Central memory CD8-positive, alpha-beta T cell (primary cell): ENCODE measurements around the gene CFAP157.

Source experiments
- ATAC-seq: fragments of 150-1000 bp; cut with Tn5 transposase; replicated peaks from 2 replicates; pipeline ENCODE4 v1.10.0; 2022; ENCODE audit warnings: mild to moderate bottlenecking, moderate FRiP score, moderate number of reproducible peaks; ENCODE audit not compliant: poor library complexity, severe bottlenecking; ENCODE audit errors: extremely low read depth
- DNase-seq, 2 donors: peaks; one replicate each; pipeline ENCODE4 v3.0.0; 2021; ENCODE audit warnings: low spot score in 2 of 2
- H3K27ac Mint-ChIP-seq: one replicate; pipeline ENCODE4 v1.8.0; 2022; ENCODE audit warnings: low read depth, mild to moderate bottlenecking, moderate library complexity, mixed read lengths
- H3K27me3 Mint-ChIP-seq: one replicate; pipeline ENCODE4 v1.8.0; 2022; ENCODE audit warnings: mixed read lengths
- H3K36me3 Mint-ChIP-seq: one replicate; pipeline ENCODE4 v1.8.0; 2022; ENCODE audit warnings: mild to moderate bottlenecking, moderate library complexity, mixed read lengths; ENCODE audit not compliant: insufficient read depth
- H3K4me1 Mint-ChIP-seq: one replicate; pipeline ENCODE4 v1.8.0; 2022; ENCODE audit warnings: mixed read lengths
- H3K4me3 Mint-ChIP-seq: one replicate; pipeline ENCODE4 v1.8.0; 2022; ENCODE audit warnings: mild to moderate bottlenecking, moderate library complexity, mixed read lengths
- H3K9me3 Mint-ChIP-seq: one replicate; pipeline ENCODE4 v1.8.0; 2022; ENCODE audit warnings: mixed read lengths

CFAP157 gene

GRCh38 chr9:127734747-127735529, 28.1 kb downstream of the CFAP157 start, which contains the start of gene TOR2A:
Gene TOR2A, minus strand, starts transcription at chr9:127735294. Its CDS starts 24 bp downstream, at chr9:127735270.
- peaks cover 24% of the 10 kb centered on the region for H3K36me3 Mint-ChIP-seq

GRCh38 chr9:127735530-127736185, 28.9 kb downstream of the CFAP157 start:
- Mint-ChIP-seq H3K36me3 (peaks cover 25% of the 10 kb centered on the region), H3K4me1 (peaks cover 8% of the 10 kb centered on the region), H3K27ac (peak overlapping the region; percentile 98), H3K4me3 (peak overlapping the region; percentile 77), H3K9me3 (no peaks in the 10 kb centered on the region), H3K27me3 (no peaks in the 10 kb centered on the region)
- no peak for ATAC-seq
- DNase-seq = no peak

More at GRCh38 chr9:127734747-127735529, 28.1 kb downstream of the CFAP157 start, which contains the start of gene TOR2A:
- DNase-seq (peak; percentile 99), ATAC-seq (peak; percentile 83)
- peak within 1 kb of the TSS; percentile 77 for H3K4me3 Mint-ChIP-seq
- peaks cover 8% of the 10 kb centered on the region for H3K4me1 Mint-ChIP-seq
- H3K27ac Mint-ChIP-seq = peak within 1 kb of the TSS; percentile 98
- no peaks in the 10 kb centered on the region for H3K27me3 Mint-ChIP-seq
- H3K9me3 Mint-ChIP-seq = no peaks in the 10 kb centered on the region

- Mint-ChIP-seq H3K4me3 (no peak overlapping the region), H3K36me3 (peaks cover 37% of the 10 kb centered on the region), H3K4me1 (peaks cover 5% of the 10 kb centered on the region), H3K27ac (no peak overlapping the region), H3K27me3 (no peaks in the 10 kb centered on the region), H3K9me3 (no peaks in the 10 kb centered on the region)
- DNase-seq = no peak
- no peak for ATAC-seq
Measured at GRCh38 chr9:127738666-127739065, 31.9 kb downstream of the CFAP157 start.

GRCh38 chr9:127739614-127740330, 33.0 kb downstream of the CFAP157 start:
- no peak for DNase-seq
- peaks cover 47% of the 10 kb centered on the region for H3K36me3 Mint-ChIP-seq
- H3K9me3 Mint-ChIP-seq = no peaks in the 10 kb centered on the region
- ATAC-seq = no peak
- no peak overlapping the region for H3K4me3 Mint-ChIP-seq
- H3K27me3 Mint-ChIP-seq = no peaks in the 10 kb centered on the region
- no peaks in the 10 kb centered on the region for H3K4me1 Mint-ChIP-seq
- no peak overlapping the region for H3K27ac Mint-ChIP-seq

- DNase-seq (no peak), ATAC-seq (no peak)
- Mint-ChIP-seq H3K4me1 (peaks cover 2% of the 10 kb centered on the region), H3K9me3 (no peaks in the 10 kb centered on the region), H3K27me3 (no peaks in the 10 kb centered on the region), H3K36me3 (peaks cover 53% of the 10 kb centered on the region), H3K27ac (peak overlapping the region; percentile 69), H3K4me3 (no peak overlapping the region)
Measured at GRCh38 chr9:127741831-127742434, 35.1 kb downstream of the CFAP157 start.

- H3K27me3 Mint-ChIP-seq = no peaks in the 10 kb centered on the region
- no peaks in the 10 kb centered on the region for H3K9me3 Mint-ChIP-seq
- DNase-seq = no peak
- peaks cover 5% of the 10 kb centered on the region for H3K4me1 Mint-ChIP-seq
- no peak overlapping the region for H3K4me3 Mint-ChIP-seq
- no peak for ATAC-seq
- H3K36me3 Mint-ChIP-seq = peaks cover 57% of the 10 kb centered on the region
- H3K27ac Mint-ChIP-seq = no peak overlapping the region
Measured at GRCh38 chr9:127742435-127743088, 35.8 kb downstream of the CFAP157 start.

GRCh38 chr9:127744398-127745110, 37.8 kb downstream of the CFAP157 start:
- Mint-ChIP-seq H3K9me3 (no peaks in the 10 kb centered on the region), H3K4me3 (no peak overlapping the region), H3K36me3 (peaks cover 60% of the 10 kb centered on the region), H3K27ac (peak overlapping the region; percentile 75), H3K4me1 (peaks cover 5% of the 10 kb centered on the region), H3K27me3 (no peaks in the 10 kb centered on the region)
- ATAC-seq (no peak), DNase-seq (no peak)

GRCh38 chr9:127746959-127747569, 40.3 kb downstream of the CFAP157 start:
- peak; percentile 73 for ATAC-seq
- no peaks in the 10 kb centered on the region for H3K9me3 Mint-ChIP-seq
- DNase-seq = no peak
- H3K27ac Mint-ChIP-seq = peak overlapping the region; percentile 78
- peaks cover 18% of the 10 kb centered on the region for H3K4me1 Mint-ChIP-seq
- no peaks in the 10 kb centered on the region for H3K27me3 Mint-ChIP-seq
- peak overlapping the region; percentile 43 for H3K4me3 Mint-ChIP-seq
- peaks cover 66% of the 10 kb centered on the region for H3K36me3 Mint-ChIP-seq

- Mint-ChIP-seq H3K9me3 (no peaks in the 10 kb centered on the region), H3K36me3 (peaks cover 57% of the 10 kb centered on the region), H3K27me3 (no peaks in the 10 kb centered on the region), H3K4me3 (no peak overlapping the region), H3K4me1 (peaks cover 29% of the 10 kb centered on the region), H3K27ac (peak overlapping the region; percentile 25)
- ATAC-seq (no peak), DNase-seq (no peak)
Measured at GRCh38 chr9:127749090-127749787, 42.5 kb downstream of the CFAP157 start.

- H3K27ac Mint-ChIP-seq = peak overlapping the region; percentile 49
- H3K9me3 Mint-ChIP-seq = no peaks in the 10 kb centered on the region
- H3K36me3 Mint-ChIP-seq = peaks cover 46% of the 10 kb centered on the region
- H3K4me1 Mint-ChIP-seq = peaks cover 29% of the 10 kb centered on the region
- DNase-seq (no peak), ATAC-seq (no peak)
- no peak overlapping the region for H3K4me3 Mint-ChIP-seq
- H3K27me3 Mint-ChIP-seq = no peaks in the 10 kb centered on the region
Measured at GRCh38 chr9:127751269-127752054, 44.7 kb downstream of the CFAP157 start.
